Measurements from ENCODE around the gene MRM1.
"Not testable (repeated sequence)": the region's sequence is repeated elsewhere in the genome, so short reads cannot be mapped to it uniquely, and the experiment has no call there.

The MRM1 gene

GRCh38 chr17:36594626-36595401 lies 6.6 kb upstream of the MRM1 start:
- Mint-ChIP-seq H3K4me1 (peaks cover 18 to 28% of the 10 kb centered on the region in 2 donors), H3K27me3 (peaks cover 5 to 10% of the 10 kb centered on the region in 2 donors), H3K4me3 (no peak overlapping the region), H3K27ac (no peak overlapping the region), H3K36me3 (peaks cover 18 to 25% of the 10 kb centered on the region in 2 donors), H3K9me3 (no peaks in the 10 kb centered on the region)
- no peak for ATAC-seq (replicated peaks)
- no peak for DNase-seq

DNA sequence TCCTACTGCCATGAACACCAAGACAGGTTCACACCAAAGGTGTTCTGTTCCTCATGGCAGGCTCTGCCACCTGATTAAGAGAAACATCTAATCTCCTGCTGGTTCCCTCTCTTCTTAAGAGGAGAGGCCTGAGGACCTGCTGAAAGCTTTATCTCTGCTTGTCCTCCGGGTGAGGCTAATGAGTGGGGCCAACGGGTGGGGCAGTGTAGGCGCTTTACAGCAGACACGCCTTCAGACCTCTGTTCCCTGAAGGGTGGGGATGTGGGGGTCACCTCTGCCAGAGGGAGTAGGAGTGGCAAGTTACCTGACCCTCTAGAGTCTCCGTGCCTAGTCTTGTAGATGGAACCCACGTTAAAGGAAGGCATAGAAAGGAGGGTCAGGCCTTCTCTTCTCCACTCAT lies 4.2 kb upstream of the MRM1 start:
- peaks cover 5 to 10% of the 10 kb centered on the region in 2 donors for H3K27me3 Mint-ChIP-seq
- DNase-seq (no peak), ATAC-seq (replicated peaks) (no peak)
- H3K9me3 Mint-ChIP-seq, result no peaks in the 10 kb centered on the region
- H3K36me3 Mint-ChIP-seq, result peaks cover 18 to 32% of the 10 kb centered on the region in 2 donors
- peaks cover 25 to 32% of the 10 kb centered on the region in 2 donors for H3K4me1 Mint-ChIP-seq
- no peak overlapping the region for H3K4me3 Mint-ChIP-seq
- no peak overlapping the region for H3K27ac Mint-ChIP-seq

GRCh38 chr17:36597866-36598777 lies 3.3 kb upstream of the MRM1 start:
- Mint-ChIP-seq H3K27ac (no peak overlapping the region), H3K36me3 (peaks cover 18 to 32% of the 10 kb centered on the region in 2 donors), H3K4me3 (no peak overlapping the region), H3K27me3 (peaks cover 5 to 10% of the 10 kb centered on the region in 2 donors), H3K4me1 (peaks cover 22 to 31% of the 10 kb centered on the region in 2 donors), H3K9me3 (no peaks in the 10 kb centered on the region)
- DNase-seq, result no peak
- ATAC-seq (replicated peaks), result no peak

- no peak overlapping the region for H3K27ac Mint-ChIP-seq
- DNase-seq (no peak), ATAC-seq (replicated peaks) (no peak)
- peaks cover 17 to 26% of the 10 kb centered on the region in 2 donors for H3K4me1 Mint-ChIP-seq
- peaks cover 5 to 6% of the 10 kb centered on the region in 2 donors for H3K27me3 Mint-ChIP-seq
- no peak overlapping the region for H3K4me3 Mint-ChIP-seq
- no peaks in the 10 kb centered on the region for H3K9me3 Mint-ChIP-seq
- H3K36me3 Mint-ChIP-seq, result peaks cover 16 to 31% of the 10 kb centered on the region in 2 donors
Measured at GRCh38 chr17:36598951-36599401, 2.4 kb upstream of the MRM1 start.

DNA sequence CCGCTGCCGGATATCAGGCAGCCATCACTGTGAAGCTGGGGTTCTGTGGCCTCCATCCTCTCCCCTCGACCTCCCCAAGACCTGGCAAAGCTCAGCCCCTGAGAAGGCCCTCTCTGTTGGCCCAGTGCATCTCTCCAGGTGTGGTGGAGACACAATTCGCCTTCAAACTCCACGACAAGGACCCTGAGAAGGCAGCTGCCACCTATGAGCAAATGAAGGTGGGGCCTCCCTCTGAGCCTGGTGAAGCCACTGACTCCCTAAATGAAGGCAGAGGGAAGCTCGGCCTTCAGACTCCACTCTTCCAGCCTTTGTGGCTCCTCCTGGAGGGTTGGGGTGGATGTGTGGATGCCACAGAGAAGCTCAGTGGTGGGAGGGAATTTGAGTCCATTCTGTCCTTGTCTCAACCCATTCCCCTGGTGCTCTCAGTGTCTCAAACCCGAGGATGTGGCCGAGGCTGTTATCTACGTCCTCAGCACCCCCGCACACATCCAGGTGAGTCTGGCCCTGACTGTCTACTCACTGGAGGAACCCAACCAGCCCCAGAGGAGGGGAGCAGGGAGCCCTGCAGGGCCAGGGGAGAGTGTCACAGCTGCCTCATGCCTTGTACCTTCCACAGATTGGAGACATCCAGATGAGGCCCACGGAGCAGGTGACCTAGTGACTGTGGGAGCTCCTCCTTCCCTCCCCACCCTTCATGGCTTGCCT lies 1.7 kb upstream of the MRM1 start:
- Mint-ChIP-seq H3K4me3 (no peak overlapping the region), H3K9me3 (no peaks in the 10 kb centered on the region), H3K27me3 (peaks cover 4 to 5% of the 10 kb centered on the region in 2 donors), H3K36me3 (peaks cover 22 to 36% of the 10 kb centered on the region in 2 donors), H3K4me1 (peaks cover 22 to 30% of the 10 kb centered on the region in 2 donors), H3K27ac (no peak overlapping the region)
- ATAC-seq (replicated peaks) (no peak), DNase-seq (no peak)

- H3K27ac Mint-ChIP-seq, result peak overlapping the region; percentile 94
- H3K4me3 Mint-ChIP-seq, result peak overlapping the region; percentile 89 to 92
- peaks cover 25 to 38% of the 10 kb centered on the region in 2 donors for H3K4me1 Mint-ChIP-seq
- peaks cover 0 to 4% of the 10 kb centered on the region in 2 donors for H3K27me3 Mint-ChIP-seq
- DNase-seq, result no peak
- no peaks in the 10 kb centered on the region for H3K9me3 Mint-ChIP-seq
- no peak for ATAC-seq (replicated peaks)
- H3K36me3 Mint-ChIP-seq, result peaks cover 23 to 36% of the 10 kb centered on the region in 2 donors
Measured at GRCh38 chr17:36600465-36600864, 918 bp upstream of the MRM1 start.

- ATAC-seq (replicated peaks), result peak; percentile 22 to 26
- Mint-ChIP-seq H3K27ac (peak overlapping the region; percentile 94), H3K9me3 (no peaks in the 10 kb centered on the region), H3K36me3 (peaks cover 23 to 36% of the 10 kb centered on the region in 2 donors), H3K27me3 (no peaks in the 10 kb centered on the region), H3K4me3 (peak overlapping the region; percentile 89 to 92), H3K4me1 (peaks cover 30 to 42% of the 10 kb centered on the region in 2 donors)
- no peak for DNase-seq
Measured at GRCh38 chr17:36600936-36601302, 464 bp upstream of the MRM1 start.

GRCh38 chr17:36602030-36602748 lies 806 bp downstream of the MRM1 start:
- peak; percentile 16 to 18 for ATAC-seq (replicated peaks)
- DNase-seq, result no peak
- peaks cover 32 to 46% of the 10 kb centered on the region in 2 donors for H3K4me1 Mint-ChIP-seq
- H3K27me3 Mint-ChIP-seq, result no peaks in the 10 kb centered on the region
- peak overlapping the region; percentile 89 to 92 for H3K4me3 Mint-ChIP-seq
- peaks cover 25 to 33% of the 10 kb centered on the region in 2 donors for H3K36me3 Mint-ChIP-seq
- peak overlapping the region; percentile 94 for H3K27ac Mint-ChIP-seq
- no peaks in the 10 kb centered on the region for H3K9me3 Mint-ChIP-seq

DNA sequence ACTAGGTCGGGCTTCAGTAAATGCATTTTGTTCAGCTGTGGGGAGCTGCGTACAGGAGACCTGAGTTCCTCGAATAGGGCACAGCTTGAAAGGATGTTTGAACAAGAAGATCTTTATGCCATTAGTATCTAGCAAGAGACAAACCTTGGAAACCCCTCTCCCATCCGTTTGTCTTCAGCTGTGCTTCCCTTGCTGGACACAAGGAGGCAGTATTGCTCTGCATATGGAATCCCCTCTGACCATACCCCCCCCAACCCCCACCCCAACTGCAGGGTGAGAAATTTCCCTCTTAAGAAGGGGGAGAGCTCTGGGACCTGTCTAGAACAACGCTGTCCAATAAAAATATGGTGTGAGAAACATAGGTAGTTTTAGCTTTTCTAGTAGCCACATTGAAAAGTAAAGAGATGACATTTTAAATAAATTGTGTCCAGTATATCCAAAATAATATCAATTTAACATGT lies 1.6 kb downstream of the MRM1 start:
- ATAC-seq (replicated peaks), result peak; percentile 11 to 24
- Mint-ChIP-seq H3K27ac (peak overlapping the region; percentile 69), H3K4me1 (peaks cover 34 to 50% of the 10 kb centered on the region in 2 donors)

GRCh38 chr17:36605028-36605427 lies 3.6 kb downstream of the MRM1 start:
- Mint-ChIP-seq H3K36me3 (peaks cover 25 to 47% of the 10 kb centered on the region in 2 donors), H3K4me1 (peaks cover 41 to 66% of the 10 kb centered on the region in 2 donors), H3K4me3 (peak overlapping the region in 1 of 2 donors; percentile 12)
- not testable (repeated sequence) for H3K9me3 Mint-ChIP-seq; DNase-seq; ATAC-seq (replicated peaks); H3K27ac Mint-ChIP-seq; H3K27me3 Mint-ChIP-seq

More for the DNA sequence above, 1.6 kb downstream of the MRM1 start:
- H3K4me3 Mint-ChIP-seq, result peak overlapping the region; percentile 89 to 92
- peaks cover 27 to 34% of the 10 kb centered on the region in 2 donors for H3K36me3 Mint-ChIP-seq
- no peaks in the 10 kb centered on the region for H3K27me3 Mint-ChIP-seq
- no peaks in the 10 kb centered on the region for H3K9me3 Mint-ChIP-seq
- DNase-seq, result peak; percentile 36

GRCh38 chr17:36608280-36608679 lies 6.9 kb downstream of the MRM1 start:
- H3K9me3 Mint-ChIP-seq, result no peaks in the 10 kb centered on the region
- no peak overlapping the region for H3K27ac Mint-ChIP-seq
- H3K4me3 Mint-ChIP-seq, result no peak overlapping the region
- peaks cover 26 to 47% of the 10 kb centered on the region in 2 donors for H3K4me1 Mint-ChIP-seq
- H3K36me3 Mint-ChIP-seq, result peaks cover 34 to 49% of the 10 kb centered on the region in 2 donors
- H3K27me3 Mint-ChIP-seq, result no peaks in the 10 kb centered on the region
- DNase-seq (no peak), ATAC-seq (replicated peaks) (no peak)

GRCh38 chr17:36608794-36609497 lies 7.6 kb downstream of the MRM1 start:
- Mint-ChIP-seq H3K36me3 (peaks cover 33 to 51% of the 10 kb centered on the region in 2 donors), H3K4me3 (no peak overlapping the region), H3K27me3 (no peaks in the 10 kb centered on the region), H3K9me3 (no peaks in the 10 kb centered on the region), H3K27ac (no peak overlapping the region), H3K4me1 (peaks cover 26 to 44% of the 10 kb centered on the region in 2 donors)
- ATAC-seq (replicated peaks) (peak; percentile 42 to 61), DNase-seq (no peak)

- Mint-ChIP-seq H3K36me3 (peaks cover 28 to 48% of the 10 kb centered on the region in 2 donors), H3K27ac (no peak overlapping the region), H3K9me3 (no peaks in the 10 kb centered on the region), H3K27me3 (no peaks in the 10 kb centered on the region), H3K4me3 (no peak overlapping the region), H3K4me1 (peaks cover 21 to 38% of the 10 kb centered on the region in 2 donors)
- ATAC-seq (replicated peaks) (no peak), DNase-seq (no peak)
Measured at GRCh38 chr17:36609498-36609862, 8.1 kb downstream of the MRM1 start.
